ENCODE results near the gene PHTF1. TPM values are rescaled to one million over a fixed set of nuclear protein-coding genes. Genes with fewer than 3 reads are reported as not detected.
"Not testable (repeated sequence)": the region's sequence is repeated elsewhere in the genome, so short reads cannot be mapped to it uniquely, and the experiment has no call there.

Gene PHTF1
- total RNA-seq, 4 donors from 2014 or later = 11.3 to 23.3 (median 17.9) TPM

DNA sequence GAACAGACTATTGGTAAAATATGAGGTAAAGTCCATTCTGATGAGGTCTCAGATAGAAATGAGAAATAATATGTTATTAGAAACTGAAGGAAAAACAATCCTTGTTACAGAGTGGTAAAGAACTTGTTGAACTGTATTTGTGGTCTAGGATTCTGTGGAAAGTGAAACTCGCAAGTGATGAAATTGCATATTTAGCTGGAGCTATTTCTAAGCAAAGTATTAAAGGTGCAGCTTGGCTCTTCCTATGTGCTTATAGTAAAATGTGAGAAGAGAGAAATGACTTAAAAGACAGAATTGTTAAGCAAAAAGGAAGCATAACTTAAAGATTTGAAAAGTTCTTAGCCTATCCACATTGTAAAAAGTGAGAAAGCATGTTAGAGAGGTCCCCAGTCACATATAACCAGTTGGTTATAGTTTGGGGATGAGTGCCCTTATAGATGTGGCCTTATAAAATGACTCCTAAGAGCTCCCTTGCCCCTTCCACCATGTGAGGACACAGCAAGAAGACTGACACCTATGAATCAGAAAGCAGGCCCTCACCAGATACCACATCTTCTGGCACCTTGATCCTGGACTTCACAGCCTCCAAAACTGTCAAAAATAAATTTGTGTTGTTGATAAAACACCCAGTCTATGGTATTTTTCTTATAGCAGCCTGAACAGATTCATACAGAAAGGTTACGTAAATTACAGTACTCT lies 24.8 kb downstream of the PHTF1 start:
- no peaks in the 10 kb centered on the region for H3K27me3 ChIP-seq
- 93 to 97% methylated on average over 2 of the region's 2 CpGs for WGBS, 2 donors
- no peak for DNase-seq (ENCODE audit: low spot score in 2 of 2)
- H3K27ac ChIP-seq = no peak overlapping the region
- no peaks in the 10 kb centered on the region for H3K4me1 ChIP-seq
- peaks cover 0 to 46% (median 0%) of the 10 kb centered on the region in 3 donors for H3K36me3 ChIP-seq
- H3K4me3 ChIP-seq = no peak overlapping the region
- H3K9me3 ChIP-seq = no peaks in the 10 kb centered on the region
- TF ChIP-seq, protein P1, sequence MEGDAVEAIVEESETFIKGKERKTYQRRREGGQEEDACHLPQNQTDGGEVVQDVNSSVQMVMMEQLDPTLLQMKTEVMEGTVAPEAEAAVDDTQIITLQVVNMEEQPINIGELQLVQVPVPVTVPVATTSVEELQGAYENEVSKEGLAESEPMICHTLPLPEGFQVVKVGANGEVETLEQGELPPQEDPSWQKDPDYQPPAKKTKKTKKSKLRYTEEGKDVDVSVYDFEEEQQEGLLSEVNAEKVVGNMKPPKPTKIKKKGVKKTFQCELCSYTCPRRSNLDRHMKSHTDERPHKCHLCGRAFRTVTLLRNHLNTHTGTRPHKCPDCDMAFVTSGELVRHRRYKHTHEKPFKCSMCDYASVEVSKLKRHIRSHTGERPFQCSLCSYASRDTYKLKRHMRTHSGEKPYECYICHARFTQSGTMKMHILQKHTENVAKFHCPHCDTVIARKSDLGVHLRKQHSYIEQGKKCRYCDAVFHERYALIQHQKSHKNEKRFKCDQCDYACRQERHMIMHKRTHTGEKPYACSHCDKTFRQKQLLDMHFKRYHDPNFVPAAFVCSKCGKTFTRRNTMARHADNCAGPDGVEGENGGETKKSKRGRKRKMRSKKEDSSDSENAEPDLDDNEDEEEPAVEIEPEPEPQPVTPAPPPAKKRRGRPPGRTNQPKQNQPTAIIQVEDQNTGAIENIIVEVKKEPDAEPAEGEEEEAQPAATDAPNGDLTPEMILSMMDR (IDR thresholded peaks at IDR 0.05) = no peak
- TF ChIP-seq EP300 (IDR thresholded peaks at IDR 0.05) = no peak
- TF ChIP-seq POLR2A (IDR thresholded peaks at IDR 0.05) = no peak

DNA sequence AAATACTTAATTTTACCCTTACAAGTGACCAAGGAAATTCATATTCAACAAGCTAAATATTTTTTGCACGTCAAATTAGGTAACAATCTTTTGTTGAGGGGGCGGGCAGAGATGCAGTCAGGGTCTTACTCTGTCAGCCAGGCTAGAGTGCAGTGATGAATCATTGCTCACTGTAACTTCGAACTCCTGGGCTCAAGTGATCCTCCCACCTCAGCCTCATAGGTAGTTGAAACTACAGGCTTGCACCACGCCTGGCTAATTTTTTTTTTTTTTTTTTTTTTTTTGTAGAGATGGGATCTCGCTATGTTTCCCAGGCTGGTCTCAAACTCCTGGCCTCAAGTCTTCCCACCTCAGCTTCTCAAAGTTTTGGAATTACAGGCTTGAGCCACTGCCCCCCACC lies 26.5 kb downstream of the PHTF1 start:
- TF ChIP-seq, protein P1 (IDR thresholded peaks at IDR 0.05) = no peak
- TF ChIP-seq EP300 (IDR thresholded peaks at IDR 0.05) (no peak), POLR2A (IDR thresholded peaks at IDR 0.05) (no peak)
- H3K36me3 ChIP-seq = peaks cover 0 to 53% (median 0%) of the 10 kb centered on the region in 3 donors

DNA sequence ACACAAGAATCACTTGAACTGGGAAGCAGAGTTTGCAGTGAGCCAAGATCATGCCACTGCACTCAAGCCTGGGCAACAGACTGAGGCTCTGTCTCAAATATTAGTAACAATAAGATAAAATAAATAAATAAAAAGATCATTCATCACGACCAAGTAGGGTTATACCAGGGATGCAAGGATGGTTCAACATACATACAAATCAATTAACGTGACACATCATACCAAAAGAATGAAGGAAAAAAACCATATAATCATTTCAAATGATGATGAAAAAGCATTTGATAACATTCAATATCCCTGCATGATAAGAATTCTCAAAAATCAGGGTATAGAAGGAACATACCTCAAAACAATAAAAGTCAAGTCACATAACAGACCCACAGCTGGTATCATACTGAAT lies 38.3 kb downstream of the PHTF1 start:
- Histone ChIP-seq H3K27ac (no peak overlapping the region), H3K9me3 (peaks cover 0 to 7% (median 0%) of the 10 kb centered on the region in 4 donors), H3K4me3 (no peak overlapping the region), H3K36me3 (peaks cover 0 to 87% (median 4%) of the 10 kb centered on the region in 3 donors), H3K4me1 (no peaks in the 10 kb centered on the region), H3K27me3 (no peaks in the 10 kb centered on the region)
- 96 to 100% methylated on average over 2 of the region's 2 CpGs for WGBS, 2 donors
- no peak for TF ChIP-seq POLR2A (IDR thresholded peaks at IDR 0.05)
- TF ChIP-seq, protein P1 (IDR thresholded peaks at IDR 0.05) = no peak
- no peak for TF ChIP-seq EP300 (IDR thresholded peaks at IDR 0.05)
- DNase-seq (ENCODE audit: low spot score in 2 of 2) = no peak

More for the DNA sequence above, 26.5 kb downstream of the PHTF1 start:
- Histone ChIP-seq H3K27me3 (no peaks in the 10 kb centered on the region), H3K4me1 (no peaks in the 10 kb centered on the region), H3K4me3 (no peak overlapping the region), H3K27ac (no peak overlapping the region), H3K9me3 (no peaks in the 10 kb centered on the region)
- 93 to 95% methylated on average over 5 of the region's 5 CpGs for WGBS, 2 donors
- no peak for DNase-seq (ENCODE audit: low spot score in 2 of 2)

DNA sequence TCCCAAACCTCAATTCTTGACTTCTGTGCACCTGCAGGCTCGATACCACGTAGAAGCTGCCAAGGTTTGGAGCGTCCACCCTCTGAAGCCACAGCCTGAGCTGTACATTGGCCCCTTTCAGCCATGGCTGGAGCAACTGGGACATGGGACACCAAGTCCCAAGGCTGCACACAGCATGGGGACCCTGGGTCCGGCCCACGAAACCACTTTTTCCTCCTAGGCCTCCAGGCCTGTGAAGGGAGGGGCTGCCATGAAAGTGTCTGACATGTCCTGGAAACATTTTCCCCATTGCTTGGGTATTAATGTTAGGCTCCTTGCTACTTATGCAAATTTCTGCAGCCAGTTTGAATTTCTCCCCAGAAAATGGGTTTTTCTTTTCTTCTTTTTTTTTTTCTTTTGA lies 40.7 kb downstream of the PHTF1 start:
- not testable (repeated sequence) for H3K27me3 ChIP-seq; H3K4me1 ChIP-seq; H3K27ac ChIP-seq; H3K4me3 ChIP-seq; DNase-seq (ENCODE audit: low spot score in 2 of 2); H3K9me3 ChIP-seq
- 92 to 100% methylated on average over 5 of the region's 5 CpGs for WGBS, 2 donors
- H3K36me3 ChIP-seq = peaks cover 0 to 74% (median 4%) of the 10 kb centered on the region in 3 donors

DNA sequence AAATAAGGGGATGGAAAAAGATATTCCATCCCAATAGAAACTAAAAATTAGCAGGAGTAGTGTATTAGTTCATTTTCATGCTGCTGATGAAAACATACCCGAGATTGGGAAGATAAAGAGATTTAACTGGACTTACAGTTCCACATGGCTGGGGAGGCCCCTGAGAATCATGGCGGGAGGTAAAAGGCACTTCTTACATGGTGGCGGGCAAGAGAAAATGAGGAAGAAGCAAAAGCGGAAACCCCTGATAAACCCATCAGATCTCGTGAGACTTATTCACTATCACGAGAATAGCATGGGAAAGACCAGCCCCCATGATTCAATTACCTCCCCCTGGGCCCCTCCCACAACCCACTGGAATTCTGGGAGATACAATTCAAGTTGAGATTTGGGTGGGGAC lies 41.8 kb downstream of the PHTF1 start:
- not testable (repeated sequence) for H3K27me3 ChIP-seq; DNase-seq (ENCODE audit: low spot score in 2 of 2); H3K9me3 ChIP-seq; H3K4me3 ChIP-seq; H3K4me1 ChIP-seq; H3K27ac ChIP-seq
- 93 to 99% methylated on average over 6 of the region's 6 CpGs for WGBS, 2 donors
- H3K36me3 ChIP-seq = peaks cover 0 to 75% (median 4%) of the 10 kb centered on the region in 3 donors

DNA sequence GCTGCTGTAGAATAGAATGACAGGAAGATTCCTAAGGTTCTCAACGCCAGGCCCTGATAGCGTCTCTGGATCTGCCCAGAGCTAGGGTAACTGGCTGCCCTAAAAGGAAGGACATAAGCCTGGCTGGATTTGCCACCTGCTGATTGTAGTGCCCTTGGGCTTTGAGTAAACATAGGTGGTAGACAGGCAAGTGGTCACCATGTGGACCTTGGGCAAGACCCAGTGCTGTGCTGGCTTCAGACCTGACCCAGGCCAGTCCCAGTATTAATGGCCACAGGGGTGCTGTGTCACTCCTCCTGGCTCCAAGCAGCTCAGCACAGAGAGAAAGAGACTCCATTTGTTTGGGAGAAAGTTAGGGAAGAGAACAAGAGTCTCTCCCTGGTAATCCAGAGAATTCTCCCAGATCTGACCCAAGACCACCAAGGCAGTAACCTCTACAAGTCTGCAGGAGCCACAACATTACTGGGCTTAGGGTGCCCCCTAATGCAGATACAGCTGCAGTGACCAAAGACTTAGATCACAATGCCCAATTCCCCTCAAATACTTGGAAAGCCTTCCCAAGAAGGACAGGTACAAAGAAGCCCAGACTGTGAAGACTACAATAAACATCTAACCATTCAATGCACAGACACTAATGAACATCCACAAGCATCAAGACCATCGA lies 44.5 kb downstream of the PHTF1 start:
- 96 to 97% methylated on average over 3 of the region's 3 CpGs for WGBS, 2 donors
- H3K27ac ChIP-seq = no peak overlapping the region

More for the DNA sequence above, 44.5 kb downstream of the PHTF1 start:
- H3K27me3 ChIP-seq = no peaks in the 10 kb centered on the region
- no peaks in the 10 kb centered on the region for H3K4me1 ChIP-seq
- peaks cover 0 to 77% (median 4%) of the 10 kb centered on the region in 3 donors for H3K36me3 ChIP-seq
- peaks cover 0 to 7% (median 0%) of the 10 kb centered on the region in 4 donors for H3K9me3 ChIP-seq
- H3K4me3 ChIP-seq = no peak overlapping the region
- TF ChIP-seq, protein P1 (IDR thresholded peaks at IDR 0.05) = no peak
- TF ChIP-seq EP300 (IDR thresholded peaks at IDR 0.05) = no peak
- TF ChIP-seq POLR2A (IDR thresholded peaks at IDR 0.05) = no peak
- DNase-seq (ENCODE audit: low spot score in 2 of 2) = no peak
